Chondrocyte (in vitro differentiated cells): ENCODE measurements around the gene JAKMIP3. TPM values are rescaled to one million over a fixed set of nuclear protein-coding genes. Genes with fewer than 3 reads are reported as not detected.

Experiments used
- DNase-seq: peaks from one replicate; pipeline ENCODE4 v3.0.0; 2021; ENCODE audit warnings: mixed read lengths, low spot score
- H3K27ac Mint-ChIP-seq: one replicate; pipeline ENCODE4 v1.8.0; 2021; ENCODE audit warnings: mild to moderate bottlenecking, moderate library complexity, mixed read lengths; ENCODE audit not compliant: unreplicated experiment
- H3K27me3 Mint-ChIP-seq: 2 replicates; pipeline ENCODE4 v1.8.0; 2021; ENCODE audit warnings: low read depth, mixed read lengths
- H3K36me3 Mint-ChIP-seq: 2 replicates; pipeline ENCODE4 v1.8.0; 2021; ENCODE audit warnings: low read depth, mixed read lengths
- H3K4me1 Mint-ChIP-seq: 2 replicates; pipeline ENCODE4 v1.8.0; 2021; ENCODE audit warnings: low read depth, mild to moderate bottlenecking, mixed read lengths
- H3K4me3 Mint-ChIP-seq: one replicate; pipeline ENCODE4 v1.8.0; 2021; ENCODE audit warnings: mild to moderate bottlenecking, moderate library complexity, mixed read lengths; ENCODE audit not compliant: unreplicated experiment
- H3K9me3 Mint-ChIP-seq: 2 replicates; pipeline ENCODE4 v1.8.0; 2021; ENCODE audit warnings: low read depth, mixed read lengths
- CTCF ChIP-seq: fragments of 200-600 bp; sonication (generic); IDR thresholded peaks from 2 replicates; pipeline ENCODE4 v1.5.0; 2021; ENCODE audit warnings: antibody characterized with exemption, mild to moderate bottlenecking, moderate library complexity
- total RNA-seq: library from RNA; stranded (reverse); gene quantifications from 3 replicates; pipeline ENCODE4 v1.2.1, GENCODE V29; 2021

Gene JAKMIP3
- total RNA-seq, 1 donor from 2014 or later = 0.67 TPM

GRCh38 chr10:132069122-132069848 is 3.5 kb downstream of the JAKMIP3 start:
- no peak for DNase-seq
- H3K27me3 Mint-ChIP-seq = peaks cover 11% of the 10 kb centered on the region
- peaks cover 5% of the 10 kb centered on the region for H3K9me3 Mint-ChIP-seq
- H3K4me1 Mint-ChIP-seq = peaks cover 17% of the 10 kb centered on the region
- H3K36me3 Mint-ChIP-seq = peaks cover 2% of the 10 kb centered on the region
- no peak overlapping the region for H3K27ac Mint-ChIP-seq
- TF ChIP-seq CTCF = no peak
- H3K4me3 Mint-ChIP-seq = no peak overlapping the region

GRCh38 chr10:132069849-132070182 is 4.1 kb downstream of the JAKMIP3 start:
- no peak overlapping the region for H3K4me3 Mint-ChIP-seq
- H3K36me3 Mint-ChIP-seq = peaks cover 2% of the 10 kb centered on the region
- TF ChIP-seq CTCF = no peak
- H3K4me1 Mint-ChIP-seq = peaks cover 17% of the 10 kb centered on the region
- H3K27me3 Mint-ChIP-seq = peaks cover 11% of the 10 kb centered on the region
- peaks cover 10% of the 10 kb centered on the region for H3K9me3 Mint-ChIP-seq
- no peak for DNase-seq
- H3K27ac Mint-ChIP-seq = no peak overlapping the region

GRCh38 chr10:132070724-132071123 is 5.0 kb downstream of the JAKMIP3 start:
- Mint-ChIP-seq H3K27me3 (peaks cover 11% of the 10 kb centered on the region), H3K27ac (no peak overlapping the region), H3K4me3 (no peak overlapping the region), H3K4me1 (peaks cover 10% of the 10 kb centered on the region), H3K36me3 (peaks cover 2% of the 10 kb centered on the region), H3K9me3 (peaks cover 13% of the 10 kb centered on the region)
- no peak for DNase-seq
- TF ChIP-seq CTCF = no peak

- no peak for DNase-seq
- Mint-ChIP-seq H3K36me3 (peaks cover 3% of the 10 kb centered on the region), H3K4me1 (peaks cover under 1% of the 10 kb centered on the region), H3K27ac (no peak overlapping the region), H3K27me3 (peaks cover 13% of the 10 kb centered on the region), H3K4me3 (no peak overlapping the region), H3K9me3 (peaks cover 13% of the 10 kb centered on the region)
- TF ChIP-seq CTCF = no peak
Observed at GRCh38 chr10:132071667-132072066, 5.9 kb downstream of the JAKMIP3 start.

GRCh38 chr10:132075909-132076577 is 10.3 kb downstream of the JAKMIP3 start:
- Mint-ChIP-seq H3K4me3 (no peak overlapping the region), H3K9me3 (peaks cover 13% of the 10 kb centered on the region), H3K36me3 (peaks cover 3% of the 10 kb centered on the region), H3K27me3 (peaks cover 10% of the 10 kb centered on the region), H3K4me1 (no peaks in the 10 kb centered on the region), H3K27ac (no peak overlapping the region)
- no peak for DNase-seq
- no peak for TF ChIP-seq CTCF
